ENCODE results near the gene DGKI. TPM values are rescaled to one million over a fixed set of nuclear protein-coding genes. Genes with fewer than 3 reads are reported as not detected.

Gene DGKI
- total RNA-seq, 1 experiment from 2014 or later = 0.15 TPM

DNA sequence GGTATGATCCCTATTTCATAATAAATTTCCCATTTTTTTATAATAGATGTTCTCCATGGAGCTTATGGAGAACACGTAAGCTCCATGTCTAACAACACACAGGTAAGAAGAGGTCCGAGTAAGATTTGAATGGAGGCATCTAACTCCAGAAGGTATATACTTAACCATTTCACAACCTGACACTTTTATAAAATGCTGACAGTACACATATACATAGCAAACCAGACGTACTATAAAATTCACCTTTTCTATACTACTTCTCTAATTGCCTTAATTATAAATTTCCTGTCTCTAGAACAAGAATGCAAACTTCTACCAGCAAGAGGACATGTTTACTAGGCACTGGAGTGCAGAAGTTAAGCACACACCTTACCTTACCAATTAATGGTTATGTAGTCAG is 151.3 kb downstream of the DGKI start:
- ChIA-PET RAD21 (ENCODE audit: low non-redundant PET in 1 of 2, low total read pairs in 2 of 2, uncharacterized antibody in 2 of 2, unreplicated experiment in 2 of 2) (no interaction called here), CTCF (no interaction called here), POLR2A (no interaction called here)
- DNase-seq (ENCODE audit: low read depth, low spot score) (no peak), ATAC-seq (no peak)
- no peaks in the 10 kb centered on the region for H3K9me3 ChIP-seq (ENCODE audit: control insufficient read depth in 1 of 2, insufficient read depth in 1 of 2, low read depth in 1 of 2, low read length in 2 of 2)
- H3K4me3 ChIP-seq (replicated peaks in 1 of 2; ENCODE audit: low read depth in 1 of 2, low read length in 2 of 2) = no peak overlapping the region
- H4K20me1 ChIP-seq (ENCODE audit: insufficient read depth) = no peaks in the 10 kb centered on the region
- no peak for TF ChIP-seq YY1 (IDR thresholded peaks at IDR 0.05; ENCODE audit: extremely low read depth, insufficient replicate concordance, low read depth, low read length)
- no peak for TF ChIP-seq EGR1 (IDR thresholded peaks at IDR 0.05; ENCODE audit: low read depth)
- no peak for TF ChIP-seq ZFX (IDR thresholded peaks at IDR 0.05)
- no peak for TF ChIP-seq ZNF274 (IDR thresholded peaks at IDR 0.05; ENCODE audit: low read depth, low read length)
- no peak for TF ChIP-seq TCF7L2 (IDR thresholded peaks at IDR 0.05; ENCODE audit: borderline replicate concordance, extremely low read depth, insufficient read depth, insufficient read length)
- no peak for TF ChIP-seq RAD21 (IDR thresholded peaks at IDR 0.05; ENCODE audit: low read depth)
- no peak for TF ChIP-seq JUND (IDR thresholded peaks at IDR 0.05)
- TF ChIP-seq CBX3 (IDR thresholded peaks at IDR 0.05; ENCODE audit: low read depth) = no peak
- no peak for TF ChIP-seq CTCF (IDR thresholded peaks at IDR 0.05 in 2 of 3, conservative IDR thresholded peaks at IDR 0.05 in 1 of 3; ENCODE audit: borderline replicate concordance in 1 of 3, insufficient read depth in 1 of 3, low read depth in 2 of 3, low read length in 2 of 3)
- TF ChIP-seq REST (IDR thresholded peaks at IDR 0.05; ENCODE audit: low read depth) = no peak
- peaks cover 11% of the 10 kb centered on the region for H3K27me3 ChIP-seq (ENCODE audit: insufficient read depth, low read length)
- no peaks in the 10 kb centered on the region for H3K9me2 ChIP-seq (ENCODE audit: insufficient read depth)
- H3K79me2 ChIP-seq (ENCODE audit: insufficient read depth, low read length) = no peaks in the 10 kb centered on the region
- no peak overlapping the region for H3K4me2 ChIP-seq (ENCODE audit: low read length)
- intact Hi-C loops (cut with micrococcal nuclease) = no loop called here
- no peak overlapping the region for H3K27ac ChIP-seq (ENCODE audit: low read depth, low read length)
- no peaks in the 10 kb centered on the region for H3K36me3 ChIP-seq (ENCODE audit: control insufficient read depth in 1 of 2, insufficient read depth in 2 of 2, low read length in 2 of 2)
- H3K4me1 ChIP-seq (ENCODE audit: control insufficient read depth in 1 of 2, insufficient read depth in 2 of 2, low read length in 2 of 2) = no peaks in the 10 kb centered on the region
- no peak overlapping the region for H3K9ac ChIP-seq (ENCODE audit: low read length)
- BruUV-seq (replicated peaks) = no TSS peak
- no peak overlapping the region for H2AFZ ChIP-seq (ENCODE audit: low read depth, low read length, poor library complexity, severe bottlenecking)

Data from HCT116 (cell line).